LHCN-M2 (cell line): ENCODE measurements around the gene RIPOR2. TPM values are rescaled to one million over a fixed set of nuclear protein-coding genes. Genes with fewer than 3 reads are reported as not detected.
"Not testable (repeated sequence)": the region's sequence is repeated elsewhere in the genome, so short reads cannot be mapped to it uniquely, and the experiment has no call there.

Experiments
- DNase-seq: peaks from one replicate; pipeline ENCODE4 v3.0.0-alpha.2; 2012; ENCODE audit warnings: low read depth
- total RNA-seq: library from RNA; depleted of rRNA; stranded (reverse); fragments of >200 nt; gene quantifications from 2 replicates; pipeline ENCODE4 v1.2.3, GENCODE V29; 2014

Gene RIPOR2
- total RNA-seq, 1 experiment from 2014 or later: 1.7 TPM

GRCh38 chr6:24905483-24905882 is 30.3 kb downstream of the RIPOR2 start:
- no peak for DNase-seq

DNA sequence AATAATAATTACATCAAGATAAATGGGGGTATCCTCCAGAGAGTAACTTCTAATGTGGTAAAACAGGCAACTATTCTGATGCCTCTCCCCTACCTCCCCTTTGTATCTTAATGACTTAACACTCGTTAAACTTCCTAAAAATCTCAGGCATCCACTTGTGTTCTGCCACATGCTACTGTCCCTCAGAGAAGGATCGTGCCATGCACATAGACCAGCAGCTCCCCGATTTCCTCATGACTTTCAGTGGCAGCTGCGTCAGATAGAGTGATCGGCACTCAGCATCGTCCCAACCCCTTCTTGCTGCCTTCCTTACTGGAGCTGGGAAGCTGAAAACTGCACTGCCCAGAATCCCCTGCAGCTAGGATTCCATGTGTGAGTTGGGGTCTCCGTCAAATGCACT is 32.1 kb downstream of the RIPOR2 start:
- DNase-seq: peak; percentile 83

GRCh38 chr6:24902782-24903181 is 33.0 kb downstream of the RIPOR2 start:
- peak; percentile 88 for DNase-seq

DNA sequence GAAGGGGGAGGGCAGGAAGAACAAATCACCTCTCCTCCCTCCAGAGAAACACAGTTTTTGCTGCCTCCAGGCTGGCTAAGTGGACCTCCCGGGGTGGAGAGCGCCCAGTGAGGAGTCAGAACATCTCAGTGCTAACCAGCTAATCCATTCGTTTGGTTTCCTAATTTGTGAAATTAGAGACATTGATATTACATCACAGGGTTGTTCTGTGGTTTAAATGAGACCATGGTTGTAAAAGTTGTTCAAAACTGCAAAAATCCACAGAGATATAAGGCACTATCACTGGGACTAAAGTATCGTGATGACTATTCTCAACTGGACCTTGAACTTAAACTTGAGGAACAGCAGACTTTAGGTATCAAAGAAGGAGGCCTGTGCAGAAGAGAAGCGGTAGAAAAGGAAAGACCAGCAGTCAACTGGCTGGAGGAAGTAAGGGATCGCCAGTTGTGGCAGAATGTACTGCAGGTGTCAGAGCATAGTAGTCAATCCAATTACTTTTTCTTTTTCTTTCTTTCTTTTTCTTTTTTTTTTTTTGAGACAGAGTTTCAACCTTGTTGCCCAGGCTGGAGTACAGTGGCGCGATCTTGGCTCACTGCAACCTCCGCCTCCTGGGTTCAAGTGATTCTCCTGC is 33.9 kb downstream of the RIPOR2 start:
- DNase-seq: no peak

GRCh38 chr6:24900917-24901697 is 34.7 kb downstream of the RIPOR2 start:
- DNase-seq: no peak

DNA sequence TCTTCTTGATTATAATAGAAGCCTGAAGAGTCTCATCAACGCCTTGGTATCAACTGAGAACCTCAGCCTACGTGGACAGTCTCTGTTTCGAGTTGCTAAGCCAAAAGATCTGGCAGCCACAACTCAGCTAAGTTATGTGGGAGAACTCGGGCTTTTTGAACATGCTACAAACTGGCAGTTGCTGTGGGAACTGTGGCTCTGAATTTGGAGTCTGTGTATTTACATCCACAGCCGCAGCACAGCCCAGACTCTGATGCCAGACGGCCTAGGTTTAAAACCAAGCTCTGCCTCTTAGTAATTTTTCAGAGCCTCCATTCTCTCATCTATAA is 35.8 kb downstream of the RIPOR2 start:
- no peak for DNase-seq

DNA sequence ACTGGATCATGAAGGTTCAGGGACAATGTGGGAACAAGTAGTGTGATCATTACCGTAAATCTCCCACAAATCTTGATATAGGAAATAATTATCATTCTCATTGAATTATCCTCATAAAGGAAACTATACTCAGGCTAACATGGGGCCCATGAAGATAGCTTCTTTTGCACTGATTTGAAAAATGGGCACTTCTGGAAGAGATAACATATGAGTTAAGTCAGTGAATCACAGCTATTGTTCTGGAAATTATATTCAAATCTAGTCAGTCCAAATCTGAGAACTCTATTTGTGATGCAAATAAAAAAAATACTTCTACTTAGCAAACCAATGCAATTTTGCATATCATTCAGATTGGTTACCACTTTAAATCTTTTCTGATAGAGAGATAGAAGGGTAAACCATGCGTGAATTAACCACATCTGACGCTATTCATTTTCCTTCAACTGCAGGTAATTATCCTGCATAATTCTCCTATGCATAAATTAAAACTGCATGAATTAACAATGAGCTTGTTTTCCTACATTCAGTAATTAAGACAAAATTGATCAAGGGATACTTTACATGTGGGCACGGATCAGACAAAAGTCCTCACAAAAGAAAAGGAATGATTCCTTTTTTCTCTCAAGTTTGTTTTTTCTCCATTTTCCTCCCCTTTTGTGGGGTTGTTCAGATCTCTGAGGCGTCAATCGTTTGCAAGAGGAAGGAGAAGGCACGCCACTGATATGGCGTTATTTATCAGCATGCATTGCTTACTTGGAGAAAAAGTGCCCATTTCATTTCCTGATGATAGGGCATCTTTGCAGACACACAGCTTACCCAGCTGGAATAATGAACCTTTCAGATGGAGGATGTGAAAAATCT is 36.4 kb downstream of the RIPOR2 start:
- no peak for DNase-seq

DNA sequence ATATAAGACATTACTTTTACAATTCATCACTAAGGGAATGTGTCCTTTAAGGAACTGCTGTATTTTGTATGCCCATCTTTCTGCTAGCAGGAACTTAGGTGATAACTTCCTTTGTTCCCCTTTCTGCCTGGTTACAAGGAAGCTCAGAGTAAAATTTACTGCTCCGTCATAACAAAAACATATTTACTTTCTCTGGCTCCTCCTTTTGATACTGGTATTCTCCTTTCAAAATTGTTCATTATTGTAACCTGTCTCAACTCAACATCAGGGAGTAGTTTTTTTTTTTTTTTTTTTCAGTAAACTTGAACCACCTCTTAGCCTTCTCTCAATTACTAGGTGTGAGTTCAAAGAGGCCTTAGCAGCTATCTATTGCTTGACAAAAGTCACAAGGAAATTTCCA is 37.1 kb downstream of the RIPOR2 start:
- no peak for DNase-seq

DNA sequence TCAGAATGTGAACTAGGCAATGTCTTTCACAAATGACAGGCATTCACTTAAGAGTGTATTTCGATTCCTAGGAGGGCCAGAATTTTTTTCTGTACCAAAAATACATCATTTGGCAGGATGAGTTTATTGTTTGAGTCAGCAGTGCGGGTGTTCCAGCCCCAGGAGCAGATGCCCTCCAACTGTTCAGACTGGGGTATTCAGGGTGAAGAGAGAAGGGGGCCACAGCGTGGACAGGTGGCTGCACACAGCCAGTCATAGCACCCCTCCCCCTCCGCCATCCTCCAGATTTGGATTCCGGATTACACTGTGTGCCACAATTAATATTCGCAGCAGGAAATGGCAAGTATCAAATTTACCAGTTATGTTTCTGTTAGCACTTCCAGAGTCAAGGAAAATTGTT is 38.6 kb downstream of the RIPOR2 start:
- no peak for DNase-seq

DNA sequence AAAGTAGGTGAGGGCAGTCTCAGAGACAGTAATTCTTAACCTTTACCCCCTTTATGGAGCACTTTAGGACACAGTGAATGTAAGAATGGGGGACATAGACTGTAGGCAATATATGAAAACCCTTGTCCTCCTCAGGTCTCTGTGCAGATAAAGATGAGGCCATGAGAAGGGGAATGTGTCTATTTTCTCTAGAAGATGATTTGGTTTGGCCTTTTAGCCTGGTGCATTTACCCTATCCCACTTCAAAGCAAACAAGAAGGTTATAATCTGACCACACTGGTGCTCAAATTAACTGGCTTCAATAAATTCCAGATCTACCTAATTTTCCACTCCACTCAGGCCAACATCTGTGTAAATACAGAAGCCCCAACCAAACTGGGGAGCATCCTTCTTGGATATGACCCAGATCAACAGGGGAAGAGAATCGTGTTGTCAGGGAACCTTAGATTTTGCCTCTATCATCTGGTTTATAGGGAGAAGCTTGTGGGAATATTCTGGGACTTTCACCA is 42.4 kb downstream of the RIPOR2 start:
- DNase-seq: no peak

DNA sequence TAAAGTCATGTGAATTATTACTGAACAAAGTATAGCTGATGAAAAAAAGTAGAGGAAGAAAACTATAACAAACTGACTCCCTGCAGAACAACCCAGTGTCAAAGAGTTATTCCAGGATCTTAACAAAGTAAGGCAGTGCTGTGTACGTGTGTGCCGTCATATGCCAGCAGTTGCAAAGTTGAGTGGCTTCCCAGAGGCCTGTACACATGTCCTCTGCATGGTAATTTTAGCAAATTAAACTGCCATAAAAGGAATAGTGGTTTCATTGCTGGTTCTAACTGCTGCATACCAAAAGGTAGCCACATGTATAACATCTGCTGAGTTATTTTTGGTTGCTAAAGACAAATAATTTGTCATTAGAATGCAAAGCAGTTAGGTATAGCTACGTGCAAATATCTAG is 44.8 kb downstream of the RIPOR2 start:
- DNase-seq: no peak

- no peak for DNase-seq
These were observed 45.3 kb downstream of the RIPOR2 start for GRCh38 chr6:24890471-24890870.

- DNase-seq: no peak
These were observed 46.9 kb downstream of the RIPOR2 start for GRCh38 chr6:24888715-24889370.

- DNase-seq: no peak
These were observed 48.1 kb downstream of the RIPOR2 start for GRCh38 chr6:24887545-24888140.

- peak; percentile 53 for DNase-seq
These were observed 52.1 kb downstream of the RIPOR2 start for GRCh38 chr6:24883618-24884017.

GRCh38 chr6:24882835-24883555 is 52.8 kb downstream of the RIPOR2 start:
- no peak for DNase-seq

- no peak for DNase-seq
These were observed 53.5 kb downstream of the RIPOR2 start for GRCh38 chr6:24882295-24882694.

DNA sequence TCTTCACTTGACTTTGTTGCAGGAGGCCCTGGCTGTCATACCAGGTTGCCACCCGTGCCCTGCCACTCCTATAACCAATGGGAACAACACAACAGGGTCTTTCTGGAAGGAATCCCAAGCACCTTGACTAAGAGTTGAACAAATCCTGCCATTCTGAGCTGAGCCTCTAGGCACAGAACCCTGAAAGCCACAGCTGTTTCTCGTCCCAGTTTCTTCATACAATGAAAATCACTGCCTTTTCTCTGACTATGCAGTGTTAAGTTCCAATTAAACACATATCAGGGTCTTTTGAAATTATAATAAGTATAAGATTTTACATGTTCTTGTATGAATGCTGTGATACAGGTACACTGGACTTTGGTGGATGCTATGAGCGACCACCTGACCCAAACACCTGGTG is 54.4 kb downstream of the RIPOR2 start:
- no peak for DNase-seq

- no peak for DNase-seq
These were observed 55.3 kb downstream of the RIPOR2 start for GRCh38 chr6:24880451-24880850.

DNA sequence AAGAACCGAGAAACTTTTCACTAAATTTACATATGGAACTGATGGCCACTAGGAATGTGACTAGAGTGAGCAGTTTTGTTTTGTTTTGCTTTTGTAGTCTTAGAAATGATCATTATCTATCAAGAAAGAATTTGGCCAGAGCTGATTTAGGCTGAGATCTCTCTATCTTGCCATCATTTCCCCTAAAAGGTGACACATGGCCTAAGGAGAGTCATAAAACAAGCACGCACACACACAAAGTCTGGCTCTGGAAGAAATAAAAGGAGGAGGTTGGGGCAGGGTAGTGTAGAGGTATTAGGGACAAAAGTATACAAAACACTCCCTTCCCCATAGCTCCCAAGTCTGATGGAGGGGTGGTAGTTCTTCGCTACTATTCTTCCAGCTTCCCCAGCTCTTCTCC is 56.4 kb downstream of the RIPOR2 start:
- DNase-seq: no peak

DNA sequence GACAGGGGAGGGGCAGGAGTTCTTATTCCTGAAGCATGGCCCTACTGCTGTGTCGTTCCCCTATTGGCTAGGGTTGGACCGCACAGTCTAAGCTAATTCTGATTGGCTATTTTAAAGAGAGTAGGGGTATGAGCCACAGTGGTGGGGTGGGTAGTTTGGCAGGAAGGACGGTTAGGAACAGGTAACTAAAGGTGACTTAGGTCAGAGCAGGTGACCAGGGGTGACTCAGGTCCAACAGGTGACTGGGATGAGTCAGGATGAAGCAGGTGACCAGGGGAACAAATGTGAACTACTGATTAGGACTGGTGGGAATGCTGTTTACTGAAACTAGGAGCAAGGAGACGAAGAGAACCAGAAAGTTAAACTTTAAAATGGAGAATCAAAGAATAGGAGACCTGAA is 58.0 kb downstream of the RIPOR2 start:
- not testable (repeated sequence) for DNase-seq
